CD14-positive monocyte (primary cell): Measurements from ENCODE around the gene ZBP1. TPM values are rescaled to one million over a fixed set of nuclear protein-coding genes. Genes with fewer than 3 reads are reported as not detected.

Experiments
- DNase-seq, 3 donors: peaks; one replicate each; pipeline ENCODE4 v3.0.0-alpha.2; 2011 to 2022
- H2AFZ ChIP-seq: 2 replicates; pipeline ENCODE4 v1.6.0; 2012; ENCODE audit warnings: mild to moderate bottlenecking, low read depth, low read length, inconsistent platforms; ENCODE audit not compliant: insufficient read depth, poor library complexity, severe bottlenecking
- H3K27ac ChIP-seq, 2 donors: 1 replicate in 1 of 2; 2 replicates in 1 of 2; pipeline ENCODE4 v1.5.1; 2012 to 2013; ENCODE audit warnings: low read length in 2 of 2, control low read depth in 1 of 2, inconsistent platforms in 1 of 2, low read depth in 1 of 2, mild to moderate bottlenecking in 1 of 2
- H3K27me3 ChIP-seq, 2 donors: one replicate each; pipeline versions ENCODE4 v1.6.0 to v1.6.1; 2011 to 2013; ENCODE audit warnings: low read length in 2 of 2; ENCODE audit not compliant: control insufficient read depth in 2 of 2, insufficient read depth in 2 of 2
- H3K36me3 ChIP-seq, 2 donors: replicated peaks in 1 of 2; 1 replicate in 1 of 2; 2 replicates in 1 of 2; pipeline versions ENCODE4 v1.5.1 to v1.6.1; 2012 to 2013; ENCODE audit warnings: low read length in 2 of 2, control low read depth in 1 of 2, inconsistent platforms in 1 of 2, mild to moderate bottlenecking in 1 of 2; ENCODE audit not compliant: insufficient read depth in 2 of 2, control insufficient read depth in 1 of 2
- H3K4me1 ChIP-seq, 2 donors: 1 replicate in 1 of 2; 2 replicates in 1 of 2; pipeline versions ENCODE4 v1.5.1 to v1.6.1; 2012 to 2013; ENCODE audit warnings: low read length in 2 of 2, control low read depth in 1 of 2, inconsistent platforms in 1 of 2, mild to moderate bottlenecking in 1 of 2, moderate library complexity in 1 of 2; ENCODE audit not compliant: insufficient read depth in 2 of 2, control insufficient read depth in 1 of 2
- H3K4me2 ChIP-seq: replicated peaks from 2 replicates; pipeline ENCODE3; 2012; ENCODE audit warnings: low read length, moderate library complexity, mild to moderate bottlenecking; ENCODE audit not compliant: poor library complexity, severe bottlenecking; ENCODE audit errors: extremely low read depth
- H3K4me3 ChIP-seq, 3 experiments: fragments of 200-600 bp in 1 of 3; sonication (generic) in 1 of 3; replicated peaks in 1 of 3; 1 replicate in 2 of 3; 2 replicates in 1 of 3; pipeline ENCODE4 v1.5.1; 2011 to 2013; ENCODE audit warnings: low read length in 3 of 3, mild to moderate bottlenecking in 3 of 3, control low read depth in 2 of 3, low read depth in 2 of 3, inconsistent platforms in 1 of 3, moderate library complexity in 1 of 3
- H3K79me2 ChIP-seq: 2 replicates; pipeline ENCODE4 v1.6.0; 2012; ENCODE audit warnings: mild to moderate bottlenecking, control low read depth, inconsistent platforms, low read length, moderate library complexity; ENCODE audit not compliant: insufficient read depth
- H3K9ac ChIP-seq: 2 replicates; pipeline ENCODE4 v1.6.0; 2017; ENCODE audit warnings: low read length, mild to moderate bottlenecking; ENCODE audit not compliant: insufficient read depth, poor library complexity, severe bottlenecking
- H3K9me3 ChIP-seq, 2 donors: replicated peaks in 1 of 2; 1 replicate in 1 of 2; 2 replicates in 1 of 2; pipeline versions ENCODE4 v1.5.1 to v1.6.1; 2012 to 2013; ENCODE audit warnings: low read length in 2 of 2, control low read depth in 1 of 2; ENCODE audit not compliant: control insufficient read depth in 1 of 2, insufficient read depth in 1 of 2
- H4K20me1 ChIP-seq: 2 replicates; pipeline ENCODE4 v1.6.0; 2012; ENCODE audit warnings: mild to moderate bottlenecking, low read length, control low read depth, moderate library complexity; ENCODE audit not compliant: insufficient read depth
- H3K27ac Mint-ChIP-seq, 7 donors: one replicate each; pipeline ENCODE4 v1.8.0; 2020; ENCODE audit warnings: mild to moderate bottlenecking in 7 of 7, mixed read lengths in 7 of 7, moderate library complexity in 6 of 7, inconsistent platforms in 2 of 7
- H3K27me3 Mint-ChIP-seq, 3 donors: one replicate each; pipeline ENCODE4 v1.8.0; 2021 to 2022; ENCODE audit warnings: low read depth in 3 of 3, mild to moderate bottlenecking in 3 of 3, mixed read lengths in 3 of 3, moderate library complexity in 3 of 3, inconsistent platforms in 1 of 3
- H3K36me3 Mint-ChIP-seq, 2 donors: one replicate each; pipeline ENCODE4 v1.8.0; 2020; ENCODE audit warnings: mixed read lengths in 2 of 2, inconsistent platforms in 1 of 2, mild to moderate bottlenecking in 1 of 2
- H3K4me1 Mint-ChIP-seq: one replicate; pipeline ENCODE4 v1.8.0; 2020; ENCODE audit warnings: mild to moderate bottlenecking, mixed read lengths
- H3K4me3 Mint-ChIP-seq, 2 donors: one replicate each; pipeline ENCODE4 v1.8.0; 2020; ENCODE audit warnings: mild to moderate bottlenecking in 2 of 2, mixed read lengths in 2 of 2, moderate library complexity in 1 of 2
- H3K9me3 Mint-ChIP-seq, 7 donors: one replicate each; pipeline ENCODE4 v1.8.0; 2020 to 2022; ENCODE audit warnings: mixed read lengths in 7 of 7, mild to moderate bottlenecking in 6 of 7, moderate library complexity in 6 of 7, inconsistent platforms in 2 of 7
- CTCF ChIP-seq: fragments of 200-600 bp; IDR thresholded peaks from one replicate; pipeline ENCODE4 v1.8.0; 2022; ENCODE audit warnings: antibody characterized with exemption, mild to moderate bottlenecking
- WGBS: methylation state at CpG from one replicate; pipeline ENCODE4 v1.1.5; 2013; ENCODE audit warnings: missing lambda C conversion rate; ENCODE audit not compliant: insufficient coverage; 5-methylcytosine and 5-hydroxymethylcytosine counted together
- intact Hi-C, 2 donors: fragments of 100-400 bp; cut with micrococcal nuclease; formaldehyde crosslinking; loops; one replicate each; pipeline versions ENCODE4 v1.15.0 to v1.15.1; 2023
- polyA plus RNA-seq, 3 donors: library from polyadenylated mRNA; depleted of rRNA in 1 of 3; unstranded in 2 of 3; stranded (reverse) in 1 of 3; fragments of 300-500 nt in 2 of 3; fragments of >200 nt in 1 of 3; fragmentation: Illumina TruSeq in 2 of 3; gene quantifications; 1 replicate in 2 of 3; 2 replicates in 1 of 3; pipeline ENCODE4 v1.2.3, GENCODE V29; 2012 to 2021

Gene ZBP1
- polyA plus RNA-seq, 3 donors: 2.8 to 25.9 (median 3.0) TPM

DNA sequence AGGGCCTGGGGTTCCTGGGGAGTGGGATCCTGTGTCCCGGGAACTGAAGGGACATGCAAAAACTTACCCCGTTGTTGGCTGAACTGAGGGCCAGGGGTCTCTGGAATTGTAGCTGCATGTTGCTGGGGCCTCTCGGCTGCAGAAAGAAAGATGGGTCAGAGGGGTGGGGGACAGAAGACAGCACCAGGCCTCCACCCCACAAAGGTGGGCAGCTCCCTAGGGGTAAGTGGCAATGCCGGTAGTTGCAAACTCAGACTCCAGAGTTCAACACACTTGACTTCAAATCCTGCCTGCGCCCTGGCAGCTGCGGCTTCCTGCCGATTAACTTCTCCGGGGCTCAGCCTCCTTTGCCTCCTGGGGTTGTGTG is 4.8 kb downstream of the ZBP1 start:
- intact Hi-C loops: no loop called here
- Mint-ChIP-seq H3K9me3 (peaks cover 0 to 3% (median 0%) of the 10 kb centered on the region in 7 donors), H3K27me3 (peaks cover 7 to 22% (median 13%) of the 10 kb centered on the region in 3 donors), H3K4me3 (peak overlapping the region in 1 of 2 donors; percentile 7), H3K27ac (peak overlapping the region in 1 of 7 donors; percentile 50), H3K36me3 (peaks cover 7 to 47% of the 10 kb centered on the region in 2 donors), H3K4me1 (peaks cover 37% of the 10 kb centered on the region)
- DNase-seq: no peak
- H3K4me2 ChIP-seq: no peak overlapping the region
- H3K9me3 ChIP-seq: no peaks in the 10 kb centered on the region
- no peak overlapping the region for H2AFZ ChIP-seq
- no peak overlapping the region for H3K9ac ChIP-seq
- peaks cover 2 to 24% of the 10 kb centered on the region in 2 donors for H3K36me3 ChIP-seq
- no peaks in the 10 kb centered on the region for H3K79me2 ChIP-seq
- H3K4me3 ChIP-seq: no peak overlapping the region
- TF ChIP-seq CTCF: no peak
- H3K27me3 ChIP-seq: no peaks in the 10 kb centered on the region
- WGBS: 90% methylated on average over 2 of the region's 8 CpGs
- no peaks in the 10 kb centered on the region for H4K20me1 ChIP-seq
- peaks cover 27% of the 10 kb centered on the region in 2 donors for H3K4me1 ChIP-seq
- H3K27ac ChIP-seq: no peak overlapping the region

DNA sequence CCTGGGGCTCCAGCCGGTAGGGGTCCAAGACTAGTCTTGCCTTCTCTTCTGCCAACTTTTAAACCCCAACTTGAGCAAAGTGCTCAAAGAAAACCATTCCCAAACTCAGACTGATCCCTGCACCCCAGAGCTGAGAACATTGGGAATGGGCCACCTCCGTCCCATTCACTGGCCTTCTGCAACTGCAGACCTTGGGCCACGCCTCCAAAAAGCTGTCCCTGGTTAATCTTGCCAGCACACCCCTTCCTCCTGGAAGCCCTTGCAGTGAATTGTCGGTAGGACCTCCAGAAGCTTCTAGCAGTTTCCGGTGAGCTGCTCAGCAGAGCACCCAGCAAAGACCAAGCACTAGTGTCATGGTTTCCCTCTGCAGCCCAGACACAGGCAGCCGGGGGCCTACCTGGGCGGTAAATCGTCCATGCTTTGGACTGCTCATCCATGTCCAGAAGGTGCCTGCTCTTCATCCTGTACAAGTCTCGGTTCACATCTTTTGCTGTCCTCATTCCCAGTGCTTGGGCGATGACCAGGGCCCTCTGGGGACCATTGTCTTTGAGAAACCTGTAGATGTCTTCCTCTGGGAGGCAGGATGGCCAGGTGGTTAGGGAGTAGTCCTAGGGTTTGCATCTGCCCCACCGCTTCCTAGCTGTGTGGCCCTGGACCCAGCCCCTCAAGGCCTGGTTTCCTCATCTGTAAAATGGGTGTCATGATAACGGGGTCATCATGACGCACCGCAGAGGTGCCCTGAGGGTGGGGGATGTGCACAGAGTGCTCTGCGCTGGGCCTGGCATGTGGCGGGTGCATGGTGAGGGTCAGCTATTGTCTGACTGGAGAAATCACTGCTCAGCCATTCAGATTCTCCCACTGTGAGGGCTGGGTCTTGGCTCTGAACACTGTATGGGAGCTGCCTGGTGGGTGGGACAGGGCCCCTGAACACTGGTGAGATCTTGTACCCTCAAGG is 5.5 kb downstream of the ZBP1 start:
- Histone ChIP-seq H3K4me2 (no peak overlapping the region), H3K36me3 (peaks cover 2 to 24% of the 10 kb centered on the region in 2 donors), H4K20me1 (no peaks in the 10 kb centered on the region), H3K27ac (no peak overlapping the region), H3K79me2 (no peaks in the 10 kb centered on the region), H3K9ac (no peak overlapping the region), H3K4me1 (peaks cover 20% of the 10 kb centered on the region in 2 donors), H3K27me3 (no peaks in the 10 kb centered on the region), H2AFZ (no peak overlapping the region), H3K4me3 (no peak overlapping the region), H3K9me3 (no peaks in the 10 kb centered on the region)
- Mint-ChIP-seq H3K9me3 (peaks cover 0 to 3% (median 0%) of the 10 kb centered on the region in 7 donors), H3K27ac (no peak overlapping the region), H3K36me3 (peaks cover 9 to 52% of the 10 kb centered on the region in 2 donors), H3K4me3 (peak overlapping the region in 1 of 2 donors; percentile 7), H3K27me3 (peaks cover 7 to 22% (median 13%) of the 10 kb centered on the region in 3 donors), H3K4me1 (peaks cover 31% of the 10 kb centered on the region)
- TF ChIP-seq CTCF: no peak
- WGBS: 91% methylated on average over 16 of the region's 16 CpGs
- intact Hi-C loops: no loop called here
- DNase-seq: no peak
